Medulla oblongata (tissue), 1 donor: ENCODE data around the gene KCNAB2.
A peak's percentile ranks its signal among the peaks of the same experiment; 100 is the strongest.
"Not testable (repeated sequence)": the region's sequence is repeated elsewhere in the genome, so short reads cannot be mapped to it uniquely, and the experiment has no call there.

Experiments used
- DNase-seq: peaks from one replicate; pipeline ENCODE4 v3.0.0-alpha.2; 2015; ENCODE audit errors: extremely low spot score

Gene KCNAB2

DNA sequence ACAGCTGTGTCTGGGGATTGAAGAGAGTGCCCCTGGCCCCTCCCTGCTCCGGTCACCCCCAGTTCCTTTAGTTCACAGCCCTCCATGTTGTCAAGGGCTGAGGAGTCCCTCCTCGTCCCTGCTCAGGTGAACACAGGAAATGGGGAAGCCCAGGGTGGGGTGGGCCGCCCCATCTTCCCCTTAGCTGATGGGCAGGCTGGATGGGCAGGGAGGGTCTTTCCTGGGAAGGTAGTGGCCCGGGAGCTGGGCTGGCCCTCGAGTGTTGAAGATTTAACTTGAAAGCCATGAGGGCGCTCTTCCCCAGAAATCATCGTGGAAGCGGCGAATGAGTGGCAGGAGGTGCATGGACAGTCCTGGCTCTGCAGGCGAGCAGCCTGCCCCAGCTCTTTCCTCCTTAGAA, 35.1 kb upstream of the KCNAB2 start:
- DNase-seq, result no peak

DNA sequence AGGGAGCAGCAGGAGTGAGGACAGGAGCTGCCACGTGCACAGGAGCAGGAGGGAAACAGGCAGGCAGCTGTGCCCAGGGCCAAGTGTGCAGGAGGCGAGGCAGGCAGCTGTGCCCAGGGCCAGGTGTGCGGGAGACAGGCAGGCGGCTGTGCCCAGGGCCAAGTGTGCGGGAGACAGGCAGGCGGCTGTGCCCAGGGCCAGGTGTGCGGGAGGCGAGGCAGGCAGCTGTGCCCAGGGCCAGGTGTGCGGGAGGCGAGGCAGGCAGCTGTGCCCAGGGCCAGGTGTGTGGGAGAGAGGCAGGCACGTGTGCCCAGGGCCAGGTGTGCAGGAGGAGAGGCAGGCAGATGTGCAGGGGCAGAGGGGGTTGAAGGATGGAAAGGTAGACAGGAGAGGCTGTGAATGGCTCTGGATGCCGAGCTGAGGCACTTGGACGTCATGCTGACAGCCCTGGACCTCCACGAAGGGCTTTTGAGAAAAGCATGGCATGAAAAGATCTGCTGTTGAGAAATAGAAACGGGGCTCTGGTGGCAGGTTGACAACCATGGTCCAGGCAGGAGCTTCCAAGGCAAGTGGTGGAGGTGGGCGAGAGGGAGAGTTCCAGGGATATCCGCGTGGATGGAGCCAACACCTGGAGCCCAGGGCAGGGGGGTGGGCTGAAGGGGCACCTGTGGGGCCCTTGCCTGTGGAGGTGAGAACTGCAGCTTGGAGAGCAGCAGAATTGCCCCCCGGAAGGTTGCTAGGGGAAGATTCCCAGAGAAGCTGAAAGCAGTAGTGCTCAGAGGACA, 34.3 kb upstream of the KCNAB2 start:
- DNase-seq, result no peak

DNA sequence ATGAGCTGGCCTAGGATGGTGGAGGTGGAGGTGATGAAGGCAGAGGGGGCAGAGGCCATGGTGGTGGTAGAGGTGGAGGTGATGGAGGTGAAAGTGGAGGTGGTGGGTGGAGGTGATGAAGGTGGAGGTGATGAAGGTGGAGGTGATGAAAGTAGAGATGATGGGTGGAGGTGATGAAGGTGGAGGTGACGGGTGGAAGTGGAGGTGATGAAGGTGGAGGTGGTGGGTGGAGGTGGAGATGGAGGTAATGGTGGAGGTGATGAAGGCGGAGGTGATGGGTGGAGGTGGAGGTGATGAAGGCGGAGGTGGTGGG, 33.8 kb upstream of the KCNAB2 start:
- DNase-seq, result no peak

DNA sequence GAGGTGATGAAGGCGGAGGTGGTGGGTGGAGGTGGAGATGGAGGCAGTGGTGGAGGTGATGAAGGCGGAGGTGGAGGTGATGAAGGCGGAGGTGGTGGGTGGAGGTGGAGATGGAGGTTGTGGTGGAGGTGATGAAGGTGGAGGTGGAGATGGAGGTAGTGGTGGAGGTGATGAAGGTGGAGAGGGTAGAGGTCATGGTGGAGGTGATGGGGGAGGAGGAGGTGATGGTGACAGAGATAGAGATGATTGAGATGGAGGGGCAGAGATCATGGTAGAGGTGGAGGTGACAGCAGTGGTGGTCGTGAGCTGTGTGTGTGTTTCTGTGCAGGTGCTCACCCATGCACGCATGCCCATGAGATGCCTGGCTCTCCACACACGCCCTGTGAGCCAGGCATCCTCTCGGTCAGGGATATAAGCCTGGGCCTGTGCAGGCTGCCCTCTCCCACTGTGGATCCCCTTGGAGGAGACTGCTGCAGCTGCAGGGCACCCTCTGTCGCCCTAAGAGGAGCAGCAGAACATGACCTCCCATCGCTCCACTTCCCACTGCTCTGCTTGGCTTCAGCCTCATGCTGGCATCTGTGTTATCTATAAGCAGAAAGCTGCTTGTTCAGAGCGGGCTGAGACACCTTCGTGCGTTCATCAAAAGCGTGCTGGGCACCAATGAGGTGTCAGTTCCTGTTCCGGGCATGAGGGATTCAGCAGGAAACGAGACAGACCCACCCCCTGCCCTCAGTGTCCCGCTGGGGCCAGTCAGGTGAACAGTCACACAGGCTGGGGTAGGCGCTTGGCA, 33.0 kb upstream of the KCNAB2 start:
- no peak for DNase-seq

DNA sequence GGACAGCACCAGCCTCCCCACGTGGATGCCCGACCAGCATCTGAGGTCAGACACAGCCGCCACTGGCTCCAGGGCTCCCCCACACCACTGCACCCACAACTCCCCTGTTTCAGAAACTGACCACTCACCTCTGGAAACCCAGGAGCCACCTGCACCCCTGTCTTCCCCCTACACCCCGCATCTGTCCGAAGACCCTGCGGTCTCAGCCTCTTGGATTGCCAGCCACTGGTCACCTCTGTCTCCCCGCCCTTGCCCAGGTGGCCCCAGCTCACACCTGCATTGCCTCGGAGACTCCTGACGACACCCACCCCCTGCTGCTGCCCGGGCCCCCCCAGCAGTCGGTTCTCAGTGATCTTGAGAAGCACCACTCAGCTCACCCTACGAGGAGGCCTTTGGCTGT, 32.2 kb upstream of the KCNAB2 start:
- DNase-seq, result no peak

DNA sequence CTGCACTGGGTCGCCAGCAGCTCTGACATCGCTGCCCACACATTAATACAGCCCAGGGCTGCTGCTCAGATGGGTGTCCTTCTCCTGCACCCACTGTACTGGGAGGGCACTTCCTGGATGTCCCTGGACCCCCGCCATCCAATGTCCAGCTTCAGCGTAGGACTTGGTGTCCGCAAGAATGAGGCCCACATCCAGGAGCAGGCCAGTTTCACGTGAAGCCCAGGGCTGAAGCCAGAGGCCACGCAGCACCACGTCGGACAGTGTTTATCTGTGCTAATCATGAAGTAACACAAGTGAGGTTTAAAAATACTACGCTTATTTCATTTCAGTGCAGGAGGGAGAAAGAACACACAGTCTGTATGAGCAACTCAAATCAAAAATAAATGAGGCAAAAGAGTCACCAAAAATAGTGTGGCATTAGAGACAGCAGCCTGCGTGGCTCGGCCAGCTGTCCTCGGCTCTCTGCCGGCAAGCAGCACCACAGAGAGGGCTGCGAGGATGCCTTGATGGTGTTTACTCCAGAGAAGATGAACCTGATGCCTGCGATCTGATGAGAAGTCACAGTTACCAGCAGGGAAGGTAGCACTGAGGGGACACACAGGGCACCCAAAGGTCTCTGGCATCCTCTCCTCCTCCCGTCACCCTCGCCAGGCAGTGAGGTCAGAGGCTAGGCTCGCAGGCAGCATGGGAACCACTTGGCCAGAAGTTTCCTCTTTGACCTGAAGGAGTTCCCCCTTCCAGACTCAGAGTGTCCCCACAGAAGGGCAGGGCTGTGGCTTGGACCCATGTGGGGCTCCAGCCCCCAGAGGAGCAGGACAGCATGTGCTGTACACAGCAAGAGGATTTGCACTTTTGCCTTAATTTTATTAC, 31.3 kb upstream of the KCNAB2 start:
- DNase-seq, result no peak

DNA sequence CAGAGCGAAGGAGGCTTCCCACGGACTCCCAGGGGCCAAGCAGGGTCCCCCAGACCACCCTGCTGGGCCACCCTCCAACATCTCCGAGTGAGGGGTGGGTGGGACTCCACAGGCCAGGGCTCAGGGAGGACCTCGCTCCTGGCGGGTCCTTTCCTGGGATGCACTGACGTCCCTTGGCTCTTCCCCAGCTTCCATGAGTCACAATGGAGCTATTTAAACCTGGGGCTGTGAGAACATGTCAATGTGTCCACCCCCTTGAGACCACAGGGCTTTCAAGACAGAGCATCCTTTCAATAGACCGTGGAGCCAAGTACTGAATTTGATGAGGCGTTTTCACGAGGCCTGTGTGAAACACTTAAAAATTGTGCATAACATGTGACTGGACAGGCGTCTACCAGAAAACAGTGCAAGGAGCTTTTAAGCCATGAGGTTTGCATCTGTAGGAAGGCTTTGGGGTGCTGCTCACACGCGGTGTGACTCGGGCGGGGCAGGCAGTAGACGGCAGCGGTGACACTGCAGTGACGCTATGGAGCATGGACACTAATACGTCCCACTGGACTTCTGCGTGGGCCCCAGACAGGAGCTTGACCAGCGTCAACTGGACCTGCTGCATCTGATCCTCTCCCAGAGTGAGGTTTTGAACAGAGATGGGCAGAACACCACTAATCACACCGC, 29.4 kb upstream of the KCNAB2 start:
- no peak for DNase-seq

DNA sequence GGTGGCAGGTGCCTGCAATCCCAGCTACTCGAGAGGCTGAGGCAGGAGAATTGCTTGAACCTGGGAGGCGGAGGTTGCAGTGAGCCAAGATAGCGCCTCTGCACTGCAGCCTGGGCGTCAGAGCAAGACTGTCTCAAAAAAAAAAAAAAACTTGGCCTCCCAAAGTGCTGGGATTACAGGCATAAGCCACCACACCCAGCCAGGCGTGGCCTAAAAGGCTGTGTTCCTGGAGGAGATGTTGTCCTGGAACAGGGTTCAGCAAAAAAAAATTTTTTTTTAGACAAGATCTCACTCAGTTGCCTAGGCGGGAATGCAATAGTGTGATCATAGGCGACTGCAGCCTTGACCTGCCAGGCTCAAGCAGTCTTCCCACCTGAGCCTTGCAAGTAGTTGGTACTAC, 28.0 kb upstream of the KCNAB2 start:
- not testable (repeated sequence) for DNase-seq

DNA sequence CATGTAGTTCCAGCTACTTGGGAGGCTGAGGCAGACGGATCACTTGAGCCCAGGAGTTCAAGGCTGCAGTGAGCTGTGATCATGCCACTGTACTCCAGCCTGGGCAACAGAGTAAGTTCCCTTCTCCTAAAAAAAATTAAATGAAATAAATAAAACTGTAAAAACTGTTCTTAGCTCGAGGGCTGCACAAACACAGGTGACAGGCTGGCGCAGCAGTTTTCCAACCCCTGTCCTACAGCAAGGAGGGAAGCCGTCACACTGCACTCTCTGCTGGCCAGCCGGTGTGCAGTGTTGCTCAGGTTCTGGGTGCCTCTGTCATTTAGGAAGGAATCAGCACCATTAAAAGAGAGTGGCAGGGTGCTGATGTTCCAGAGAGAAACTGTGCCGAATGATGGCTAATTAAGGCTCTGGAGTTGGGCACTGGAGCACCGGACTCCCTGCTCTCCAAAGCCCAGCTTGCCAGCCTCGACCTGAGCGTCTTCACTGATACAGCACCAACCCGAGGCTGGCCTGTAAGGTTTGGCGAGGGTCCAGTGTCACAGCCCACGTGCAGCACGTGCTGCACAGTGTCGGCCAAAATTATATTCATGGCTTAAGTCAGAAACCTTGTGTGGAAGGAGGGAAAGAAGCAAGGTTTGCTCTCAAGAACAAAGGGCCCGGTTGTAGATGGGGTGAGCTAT, 26.4 kb upstream of the KCNAB2 start:
- DNase-seq, result no peak

DNA sequence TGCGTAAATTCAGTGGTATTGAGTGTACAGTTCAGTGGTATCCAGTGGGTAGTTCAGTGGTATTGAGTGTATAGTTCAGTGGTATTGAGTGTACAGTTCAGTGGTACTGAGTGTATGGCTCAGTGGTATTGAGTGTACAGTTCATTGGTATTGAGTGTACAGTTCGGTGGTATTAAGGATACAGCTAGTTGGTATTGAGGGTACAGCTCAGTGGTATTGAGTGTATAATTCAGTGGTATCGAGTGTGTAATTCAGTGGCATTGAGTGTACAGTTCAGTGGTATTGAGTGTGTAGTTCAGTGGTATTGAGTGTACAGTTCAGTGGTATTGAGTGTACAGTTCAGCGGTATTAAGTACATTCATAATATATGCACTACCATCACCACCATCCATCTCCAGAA, 23.5 kb upstream of the KCNAB2 start:
- no peak for DNase-seq

DNA sequence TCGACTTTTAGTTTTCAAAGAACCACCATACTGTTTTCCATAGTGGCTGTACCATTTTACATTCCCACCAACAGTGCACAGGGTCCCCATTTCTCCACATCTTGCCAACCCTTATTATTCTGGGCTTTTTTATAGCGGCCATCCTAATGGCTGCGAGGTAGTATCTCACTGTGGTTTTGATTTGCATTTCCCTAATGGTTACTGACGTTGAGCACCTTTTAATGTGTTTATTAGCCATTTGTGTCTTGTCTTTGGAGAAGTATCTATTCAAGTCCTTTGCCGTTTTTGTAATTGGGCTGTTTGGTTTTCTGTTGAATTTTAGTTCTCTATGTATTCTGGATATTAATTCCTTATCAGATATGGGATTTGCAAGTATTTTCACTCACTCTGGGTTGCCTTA, 22.3 kb upstream of the KCNAB2 start:
- no peak for DNase-seq

DNA sequence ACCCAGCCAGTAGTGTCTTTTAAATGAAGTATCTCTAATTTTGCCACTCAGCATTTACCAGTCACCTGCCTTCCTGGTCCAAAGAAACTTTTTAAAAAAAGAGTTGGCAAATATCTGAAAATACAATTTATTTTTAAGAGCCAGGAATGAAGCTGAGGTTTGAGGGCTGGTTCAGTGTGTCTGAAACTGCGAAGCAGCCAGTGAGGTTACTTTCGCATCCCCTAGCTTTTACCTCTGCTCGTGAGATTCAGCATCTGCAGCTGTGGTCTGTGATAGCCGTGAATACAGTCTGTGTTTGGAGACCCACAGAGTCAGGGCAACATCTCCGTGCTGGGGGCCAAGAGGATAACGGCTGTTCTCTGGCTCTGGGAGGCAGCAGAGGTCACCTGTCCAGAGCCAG, 21.3 kb upstream of the KCNAB2 start:
- DNase-seq, result no peak

DNA sequence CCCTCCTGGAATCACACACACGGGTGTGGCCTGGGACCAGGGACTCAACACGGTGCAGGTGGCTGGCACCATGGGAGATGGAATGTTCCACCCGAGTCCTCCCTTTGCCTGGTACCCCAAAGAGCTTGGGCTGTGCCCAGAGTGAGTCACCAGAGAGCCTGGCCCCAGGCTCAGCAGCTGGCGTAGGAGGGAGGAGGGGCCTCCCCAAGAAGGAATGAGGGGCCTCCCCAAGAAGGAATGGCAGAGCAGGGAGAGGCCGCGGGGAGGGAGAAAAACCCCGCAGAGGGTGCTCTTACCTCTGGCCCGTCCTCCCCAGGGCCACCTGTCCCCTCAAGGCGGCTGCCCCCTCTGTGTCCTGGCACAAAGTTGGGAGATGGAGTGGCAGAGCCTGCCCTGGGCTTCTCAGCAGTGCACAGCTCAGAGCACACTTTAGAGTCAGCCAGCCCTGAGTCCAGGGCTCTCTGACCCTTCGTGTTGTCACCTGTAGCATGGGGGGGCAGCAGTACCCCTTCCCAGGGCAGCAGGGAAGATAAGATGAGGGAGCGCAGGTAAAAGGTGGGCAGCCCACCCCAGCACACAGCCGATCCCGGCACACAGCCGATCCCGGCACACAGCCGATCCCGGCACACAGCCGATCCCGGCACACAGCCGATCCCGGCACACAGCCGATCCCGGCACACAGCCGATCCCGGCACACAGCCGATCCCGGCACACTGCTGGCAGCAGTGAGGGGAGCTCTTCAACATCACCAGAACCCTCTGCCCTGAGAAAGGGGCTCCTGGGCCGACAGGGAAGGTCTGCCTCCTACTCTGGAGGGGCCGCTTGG, 20.2 kb upstream of the KCNAB2 start:
- DNase-seq, result no peak

DNA sequence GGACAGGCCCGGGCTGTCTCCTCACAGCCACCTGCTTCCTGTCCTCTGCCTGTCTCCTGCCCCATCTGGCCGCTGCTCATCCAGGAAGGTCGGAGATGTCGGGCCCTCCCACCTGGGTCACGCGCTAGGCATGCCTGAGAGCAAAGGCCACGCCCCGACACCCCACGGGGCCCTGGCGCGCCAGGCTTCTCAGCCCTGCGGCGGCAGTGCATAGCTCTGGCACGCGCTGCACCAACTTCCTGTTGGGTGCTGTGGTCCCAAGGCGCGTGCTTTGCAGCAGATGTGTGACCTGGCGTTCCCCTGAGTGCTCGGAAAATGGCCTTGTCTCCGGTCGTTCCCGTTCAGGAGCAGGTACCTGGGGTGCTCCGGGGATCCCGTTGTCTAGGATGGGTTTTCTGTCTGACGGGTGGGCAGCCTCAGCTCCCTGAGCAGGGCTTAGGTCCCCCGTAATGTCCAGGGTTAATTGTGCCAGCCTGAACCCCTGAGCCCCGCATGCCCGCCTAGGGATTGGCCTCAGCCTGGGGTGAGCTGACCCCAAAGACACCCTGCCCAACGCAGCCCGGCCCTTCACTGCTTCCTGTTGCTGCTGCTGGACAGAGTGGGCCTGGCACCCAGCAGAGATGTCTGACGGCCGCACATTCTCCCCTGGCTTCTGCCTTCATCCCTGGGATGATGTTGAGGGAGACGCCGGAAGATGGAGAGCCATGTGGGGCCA, 19.4 kb upstream of the KCNAB2 start:
- peak; percentile 63 for DNase-seq

DNA sequence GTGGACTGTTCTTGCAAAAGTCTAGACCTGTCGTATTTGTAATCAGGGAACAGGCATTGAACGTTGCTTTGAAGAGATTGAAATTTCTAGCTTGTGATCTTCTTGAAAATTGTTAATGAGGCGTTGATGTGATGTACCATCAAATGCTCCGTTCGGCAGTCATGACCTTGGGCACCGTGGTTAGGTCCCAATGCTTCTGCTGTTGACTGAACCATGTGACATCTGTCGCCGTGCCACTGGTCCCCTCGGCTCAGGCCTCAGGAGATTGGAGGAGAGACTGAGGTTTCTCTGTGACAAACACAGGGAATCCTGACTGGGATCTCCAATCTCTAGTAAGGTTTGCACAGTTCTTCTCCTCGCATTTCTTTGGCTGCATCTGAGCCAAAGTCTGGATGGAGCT, 18.1 kb upstream of the KCNAB2 start:
- DNase-seq, result no peak

DNA sequence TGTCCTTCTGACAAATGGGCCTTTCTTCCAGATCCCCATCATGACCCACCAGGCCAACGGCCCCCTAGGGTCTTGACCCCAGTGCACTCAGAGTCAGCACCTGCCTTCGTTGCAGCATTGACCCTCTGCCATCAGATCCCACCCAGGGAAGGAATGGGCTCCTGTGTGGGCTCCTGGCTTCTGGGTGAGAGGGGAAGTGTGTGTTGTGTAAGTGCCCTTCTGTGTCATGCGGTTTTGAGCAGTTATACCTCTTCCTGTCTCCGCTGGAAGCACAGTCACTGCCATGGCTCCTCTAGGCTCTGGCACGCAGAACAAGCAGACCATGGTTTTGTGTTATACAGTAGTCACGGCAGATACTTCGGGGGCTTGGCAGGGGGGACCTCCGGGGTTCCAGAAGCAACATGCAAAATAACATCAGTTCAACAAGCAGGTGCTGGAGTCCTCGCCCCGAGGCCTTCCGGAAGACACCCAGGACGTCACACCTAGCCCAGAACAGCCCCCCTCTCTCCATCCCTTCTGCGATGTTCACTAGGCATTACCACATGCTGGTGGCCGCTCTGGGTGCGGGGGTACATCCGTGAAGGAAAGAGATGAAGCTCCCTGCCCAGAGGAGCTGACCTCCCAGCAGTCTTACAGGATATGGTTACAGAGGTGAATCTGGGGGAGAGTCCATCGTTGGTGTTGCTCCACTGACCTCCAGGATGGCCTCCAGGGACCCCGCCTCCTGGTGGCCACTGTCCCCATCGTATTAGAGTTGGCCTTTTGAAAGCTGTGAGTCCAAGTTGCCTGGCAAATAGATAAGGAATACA, 17.4 kb upstream of the KCNAB2 start:
- DNase-seq, result peak; percentile 53

DNA sequence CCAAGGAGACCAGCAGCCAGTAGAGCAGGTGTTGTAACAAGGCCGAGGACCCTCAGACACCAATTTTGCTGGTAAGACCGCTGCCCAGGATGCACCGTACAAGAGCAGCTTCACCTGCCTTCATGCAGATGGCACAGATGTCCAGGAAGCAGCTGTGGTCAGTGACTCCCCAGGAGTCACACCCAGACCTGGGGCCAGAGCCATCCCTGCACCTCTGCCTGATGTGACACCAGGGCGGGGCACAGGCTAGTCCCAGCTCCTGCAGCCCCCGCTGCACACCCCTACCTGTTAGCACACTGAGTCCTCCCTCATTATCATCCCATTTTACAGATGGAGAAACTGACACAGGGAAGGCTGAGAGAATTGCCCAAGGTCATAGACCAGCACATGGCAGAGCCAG, 16.3 kb upstream of the KCNAB2 start:
- no peak for DNase-seq

DNA sequence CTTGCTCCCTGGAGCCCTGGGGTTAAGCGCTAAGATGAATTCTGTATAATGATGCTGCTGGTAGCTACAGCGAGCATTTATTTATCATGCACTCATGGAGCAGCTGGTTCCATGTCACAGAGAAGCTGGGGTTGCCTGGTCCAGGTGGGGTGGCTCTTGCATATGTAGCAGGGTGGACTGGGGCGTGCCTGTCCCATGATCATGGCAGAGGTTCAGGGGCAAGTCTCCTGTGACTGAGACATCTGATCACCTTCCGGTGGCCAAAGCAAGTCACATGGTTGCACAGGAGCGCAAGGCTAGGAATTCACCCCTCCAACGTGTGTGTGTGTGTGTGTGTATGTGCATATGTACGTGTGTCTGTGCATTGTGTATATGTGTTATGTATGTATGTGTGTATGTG, 15.6 kb upstream of the KCNAB2 start:
- no peak for DNase-seq
